Tibial nerve (tissue), 4 donors: ENCODE measurements around the gene HYPK. TPM values are rescaled to one million over a fixed set of nuclear protein-coding genes. Genes with fewer than 3 reads are reported as not detected.
"Not testable (repeated sequence)": the region's sequence is repeated elsewhere in the genome, so short reads cannot be mapped to it uniquely, and the experiment has no call there.

Experiments used
- DNase-seq, 2 donors: peaks; one replicate each; pipeline ENCODE4 v3.0.0-alpha.2; 2019; ENCODE audit warnings: low spot score in 2 of 2
- H3K27ac ChIP-seq, 4 donors: fragments of 200-600 bp; sonication (generic) in 3 of 4; one replicate each; pipeline ENCODE4 v1.5.1; 2017 to 2019; ENCODE audit warnings: mild to moderate bottlenecking in 1 of 4
- H3K27me3 ChIP-seq, 2 donors: fragments of 200-600 bp; sonication (generic) in 1 of 2; one replicate each; pipeline versions ENCODE4 v1.5.1 to v1.6.0; 2017 to 2019
- H3K36me3 ChIP-seq, 3 donors: fragments of 200-600 bp; sonication (generic); one replicate each; pipeline ENCODE4 v1.5.1; 2018 to 2019
- H3K4me1 ChIP-seq, 4 donors: fragments of 200-600 bp; sonication (generic) in 3 of 4; one replicate each; pipeline ENCODE4 v1.5.1; 2017 to 2019
- H3K4me3 ChIP-seq, 4 donors: fragments of 200-600 bp; sonication (generic) in 3 of 4; one replicate each; pipeline ENCODE4 v1.5.1; 2017 to 2019; ENCODE audit warnings: mild to moderate bottlenecking in 1 of 4, moderate library complexity in 1 of 4
- H3K9me3 ChIP-seq, 4 donors: fragments of 200-600 bp; sonication (generic) in 3 of 4; one replicate each; pipeline ENCODE4 v1.5.1; 2017 to 2019
- CTCF ChIP-seq, 5 experiments: fragments of 200-600 bp in 3 of 5; fragments of 450-650 bp in 2 of 5; sonication (generic) in 3 of 5; IDR thresholded peaks; one replicate each; pipeline ENCODE4 v1.5.1; 2016 to 2019; ENCODE audit warnings: antibody characterized with exemption in 5 of 5, mild to moderate bottlenecking in 3 of 5, moderate library complexity in 2 of 5
- EP300 ChIP-seq, 2 donors: sonication (generic); formaldehyde crosslinking; IDR thresholded peaks; one replicate each; pipeline ENCODE4 v1.6.1; 2017; ENCODE audit warnings: antibody characterized with exemption in 2 of 2, mild to moderate bottlenecking in 1 of 2
- POLR2A ChIP-seq, 2 donors: fragments of 450-650 bp; IDR thresholded peaks; one replicate each; pipeline ENCODE4 v1.6.1; 2017; ENCODE audit warnings: antibody characterized with exemption in 2 of 2, mild to moderate bottlenecking in 2 of 2, moderate library complexity in 2 of 2
- whole genome bisulfite sequencing, 2 donors: methylation state at CpG; one replicate each; pipeline ENCODE4 v1.1.5; 2018; 5-methylcytosine and 5-hydroxymethylcytosine counted together
- total RNA-seq, 4 donors: library from RNA; depleted of rRNA; stranded (reverse); fragments of >200 nt; gene quantifications; one replicate each; pipeline ENCODE4 v1.1.0, GENCODE V29; 2016

HYPK gene
- total RNA-seq, 4 donors from 2014 or later: 7.5 to 27.6 (median 12.1) TPM

GRCh38 chr15:43799209-43799944, 1.0 kb upstream of the HYPK start:
- WGBS, 2 donors: 86 to 87% methylated on average over 16 of the region's 16 CpGs
- TF ChIP-seq EP300 (IDR thresholded peaks at IDR 0.05) (no peak), CTCF (IDR thresholded peaks at IDR 0.05) (no peak), POLR2A (IDR thresholded peaks at IDR 0.05) (no peak)
- H3K4me3 ChIP-seq: no peak overlapping the region
- H3K27ac ChIP-seq: peak overlapping the region; percentile 83 to 98 (median 95)
- no peaks in the 10 kb centered on the region for H3K9me3 ChIP-seq
- peaks cover 0 to 68% (median 23%) of the 10 kb centered on the region in 4 donors for H3K4me1 ChIP-seq
- peaks cover 4 to 81% (median 12%) of the 10 kb centered on the region in 3 donors for H3K36me3 ChIP-seq
- DNase-seq: no peak
- no peaks in the 10 kb centered on the region for H3K27me3 ChIP-seq

- peak within 1 kb of the TSS; percentile 65 to 85 (median 72) for H3K4me3 ChIP-seq
- WGBS, 2 donors: 82 to 88% methylated on average over 6 to 8 of the region's 8 CpGs
- H3K9me3 ChIP-seq: no peaks in the 10 kb centered on the region
- DNase-seq: no peak
- peak within 1 kb of the TSS; percentile 83 to 98 (median 95) for H3K27ac ChIP-seq
- H3K4me1 ChIP-seq: peaks cover 0 to 62% (median 18%) of the 10 kb centered on the region in 4 donors
- H3K36me3 ChIP-seq: peaks cover 4 to 81% (median 17%) of the 10 kb centered on the region in 3 donors
- H3K27me3 ChIP-seq: no peaks in the 10 kb centered on the region
- TF ChIP-seq POLR2A (IDR thresholded peaks at IDR 0.05) (no peak), CTCF (IDR thresholded peaks at IDR 0.05) (no peak), EP300 (IDR thresholded peaks at IDR 0.05) (no peak)
These were observed 484 bp upstream of the HYPK start, which contains the start of gene SERINC4 for GRCh38 chr15:43799945-43800285. TSS of gene SERINC4 (minus strand) at chr15:43800220. CDS start at chr15:43799986, 234 bp downstream.

DNA sequence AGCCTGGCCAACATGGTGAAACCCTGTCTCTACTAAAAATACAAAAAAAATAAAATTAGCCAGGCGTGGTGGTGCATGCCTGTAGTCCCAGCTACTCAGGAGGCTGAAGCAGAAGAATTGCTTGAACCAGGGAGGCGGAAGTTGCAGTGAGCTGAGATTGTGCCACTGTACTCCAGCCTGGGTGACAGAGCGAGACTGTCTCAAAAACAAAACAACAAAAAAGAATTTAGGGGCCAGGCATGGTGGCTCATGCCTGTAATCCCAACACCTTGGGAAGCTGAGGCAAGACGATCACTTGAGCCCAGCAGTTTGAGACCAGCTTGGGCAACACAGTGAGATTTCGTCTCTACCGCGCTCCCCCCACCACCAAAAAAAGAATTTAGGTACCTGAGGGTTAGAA, 2.3 kb downstream of the HYPK start:
- H3K9me3 ChIP-seq, DNase-seq, H3K27me3 ChIP-seq, H3K27ac ChIP-seq, H3K4me3 ChIP-seq: not testable (repeated sequence)
- 93 to 97% methylated on average over 7 of the region's 7 CpGs for WGBS, 2 donors
- Histone ChIP-seq H3K4me1 (peaks cover 0 to 35% (median 13%) of the 10 kb centered on the region in 4 donors), H3K36me3 (peaks cover 7 to 83% (median 24%) of the 10 kb centered on the region in 3 donors)

GRCh38 chr15:43808435-43808950, 8.1 kb downstream of the HYPK start:
- Histone ChIP-seq H3K27ac (no peak overlapping the region), H3K4me1 (no peaks in the 10 kb centered on the region), H3K9me3 (no peaks in the 10 kb centered on the region), H3K4me3 (no peak overlapping the region), H3K36me3 (peaks cover 9 to 99% (median 47%) of the 10 kb centered on the region in 3 donors), H3K27me3 (no peaks in the 10 kb centered on the region)
- WGBS, 2 donors: 88 to 91% methylated on average over 5 of the region's 5 CpGs
- DNase-seq: no peak
- no peak for TF ChIP-seq CTCF (IDR thresholded peaks at IDR 0.05)
- TF ChIP-seq EP300 (IDR thresholded peaks at IDR 0.05): no peak
- TF ChIP-seq POLR2A (IDR thresholded peaks at IDR 0.05): no peak

DNA sequence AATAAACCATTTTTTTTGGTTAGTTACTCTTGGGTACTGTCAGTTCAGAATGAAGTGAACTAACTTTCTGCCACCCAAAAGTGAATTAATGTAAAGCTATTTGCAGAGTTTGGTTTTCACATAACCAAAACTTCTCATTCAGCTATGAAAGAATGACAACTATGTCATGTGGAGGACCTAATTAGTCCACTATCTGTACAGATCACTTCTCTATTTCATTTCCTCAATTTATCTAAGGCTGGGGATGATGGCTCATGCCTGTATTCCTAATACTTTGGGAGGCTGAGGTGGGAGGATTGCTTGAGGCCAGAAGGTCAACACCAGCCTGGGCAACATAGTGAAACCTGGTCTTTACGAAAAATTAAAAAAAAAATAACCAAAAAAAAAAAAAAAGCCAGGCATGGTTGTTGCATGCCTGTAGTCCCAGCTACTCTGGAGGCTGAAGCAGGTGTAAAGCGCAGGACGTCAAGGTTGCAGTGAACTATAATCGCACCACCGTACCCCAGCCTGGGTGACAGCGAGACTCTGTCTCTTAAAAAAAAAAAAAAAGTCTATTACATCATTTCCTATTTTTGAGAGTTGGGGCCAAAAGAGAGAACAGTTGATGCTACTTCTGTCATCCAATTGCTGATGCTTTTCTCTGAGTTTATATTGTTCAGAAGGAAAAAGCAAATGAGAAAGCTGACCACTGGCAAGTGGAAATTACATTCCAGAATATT, 8.7 kb downstream of the HYPK start:
- Histone ChIP-seq H3K27ac (peak overlapping the region in 1 of 4 donors; percentile 8), H3K4me3 (no peak overlapping the region), H3K4me1 (no peaks in the 10 kb centered on the region), H3K36me3 (peaks cover 6 to 99% (median 53%) of the 10 kb centered on the region in 3 donors), H3K9me3 (no peaks in the 10 kb centered on the region), H3K27me3 (no peaks in the 10 kb centered on the region)
- no peak for DNase-seq
- no peak for TF ChIP-seq EP300 (IDR thresholded peaks at IDR 0.05)
- no peak for TF ChIP-seq POLR2A (IDR thresholded peaks at IDR 0.05)
- TF ChIP-seq CTCF (IDR thresholded peaks at IDR 0.05): no peak
- 86% methylated on average over 6 of the region's 6 CpGs for WGBS, 2 donors

DNA sequence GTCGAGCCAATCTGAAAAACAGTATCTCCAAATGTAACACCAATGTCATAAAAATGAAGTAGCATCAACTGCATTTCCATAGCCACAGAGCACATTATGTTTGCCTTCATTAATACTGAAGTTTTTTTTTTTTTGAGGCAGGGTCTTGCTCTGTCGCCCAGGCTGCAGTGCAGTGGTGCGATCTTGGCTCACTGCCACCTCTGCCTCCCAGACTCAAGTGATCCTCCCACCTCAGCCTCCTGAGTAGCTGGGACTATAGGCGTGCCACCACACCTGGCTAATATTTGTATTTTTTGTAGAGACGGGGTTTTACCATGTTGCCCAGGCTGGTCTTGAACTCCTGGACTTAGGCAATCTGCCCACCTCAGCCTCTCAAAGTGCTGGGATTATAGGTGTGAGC, 14.7 kb downstream of the HYPK start:
- H3K9me3 ChIP-seq, DNase-seq, H3K4me1 ChIP-seq, H3K4me3 ChIP-seq, H3K27me3 ChIP-seq, H3K27ac ChIP-seq: not testable (repeated sequence)
- peaks cover 2 to 77% (median 43%) of the 10 kb centered on the region in 3 donors for H3K36me3 ChIP-seq
- 94% methylated on average over 5 of the region's 5 CpGs for WGBS, 2 donors
